Measurements from ENCODE around the gene GAS6. TPM values are rescaled to one million over a fixed set of nuclear protein-coding genes. Genes with fewer than 3 reads are reported as not detected.

Gene GAS6
- total and polyA plus RNA-seq, 9 of the 15 experiments (the other 6 are each of a cell fraction or from before 2014, with no cell fraction given), result 0.14 to 9.7 (median 4.7) TPM; not detected in 1

- Histone ChIP-seq H3K4me3 (no peak overlapping the region), H3K79me2 (ENCODE audit: control insufficient read depth, insufficient read depth, low read length) (peaks cover 9% of the 10 kb centered on the region; the same call in 2 of the 3 replicates), H3K36me3 (ENCODE audit: control insufficient read depth, insufficient read depth, low read length) (no peaks in the 10 kb centered on the region), H2AFZ (ENCODE audit: low read depth, low read length) (no peak overlapping the region), H3K9ac (ENCODE audit: insufficient read depth in 1 of 2, low read depth in 2 of 2, low read length in 2 of 2) (no peak overlapping the region), H3K27ac (ENCODE audit: extremely low read depth, low read depth, low read length) (no peak overlapping the region), H3K4me2 (ENCODE audit: insufficient read depth, low read length) (no peak overlapping the region), H3K27me3 (ENCODE audit: control insufficient read depth in 2 of 2, insufficient read depth in 2 of 2, low read length in 2 of 2) (no peaks in the 10 kb centered on the region), H3K9me3 (replicated peaks; ENCODE audit: control insufficient read depth, insufficient read depth, low read depth, low read length) (no peaks in the 10 kb centered on the region), H3K9me1 (ENCODE audit: control insufficient read depth, insufficient read depth, low read length) (no peaks in the 10 kb centered on the region), H4K20me1 (replicated peaks; ENCODE audit: control insufficient read depth, insufficient read depth, low read length) (no peaks in the 10 kb centered on the region), H3K4me1 (replicated peaks in 1 of 2; ENCODE audit: control insufficient read depth in 2 of 2, insufficient read depth in 2 of 2, low read length in 2 of 2) (peaks cover 23 to 35% of the 10 kb centered on the region in 2 experiments)
- ChIA-PET CTCF (ENCODE audit: low intra/inter-chr PET ratio) (no interaction called here), POLR2A (no interaction called here)
- ATAC-seq, result no peak
- intact Hi-C loops (cut with micrococcal nuclease), result no loop called here
- in situ Hi-C loops (cut with MboI), result no loop called here
- no peak for FAIRE-seq
- 36% methylated on average over 3 of the region's 3 CpGs for WGBS (ENCODE audit: insufficient coverage, low coverage, missing lambda C conversion rate)
- no TSS peak for BruUV-seq (replicated peaks)
- TF ChIP-seq, protein P1, sequence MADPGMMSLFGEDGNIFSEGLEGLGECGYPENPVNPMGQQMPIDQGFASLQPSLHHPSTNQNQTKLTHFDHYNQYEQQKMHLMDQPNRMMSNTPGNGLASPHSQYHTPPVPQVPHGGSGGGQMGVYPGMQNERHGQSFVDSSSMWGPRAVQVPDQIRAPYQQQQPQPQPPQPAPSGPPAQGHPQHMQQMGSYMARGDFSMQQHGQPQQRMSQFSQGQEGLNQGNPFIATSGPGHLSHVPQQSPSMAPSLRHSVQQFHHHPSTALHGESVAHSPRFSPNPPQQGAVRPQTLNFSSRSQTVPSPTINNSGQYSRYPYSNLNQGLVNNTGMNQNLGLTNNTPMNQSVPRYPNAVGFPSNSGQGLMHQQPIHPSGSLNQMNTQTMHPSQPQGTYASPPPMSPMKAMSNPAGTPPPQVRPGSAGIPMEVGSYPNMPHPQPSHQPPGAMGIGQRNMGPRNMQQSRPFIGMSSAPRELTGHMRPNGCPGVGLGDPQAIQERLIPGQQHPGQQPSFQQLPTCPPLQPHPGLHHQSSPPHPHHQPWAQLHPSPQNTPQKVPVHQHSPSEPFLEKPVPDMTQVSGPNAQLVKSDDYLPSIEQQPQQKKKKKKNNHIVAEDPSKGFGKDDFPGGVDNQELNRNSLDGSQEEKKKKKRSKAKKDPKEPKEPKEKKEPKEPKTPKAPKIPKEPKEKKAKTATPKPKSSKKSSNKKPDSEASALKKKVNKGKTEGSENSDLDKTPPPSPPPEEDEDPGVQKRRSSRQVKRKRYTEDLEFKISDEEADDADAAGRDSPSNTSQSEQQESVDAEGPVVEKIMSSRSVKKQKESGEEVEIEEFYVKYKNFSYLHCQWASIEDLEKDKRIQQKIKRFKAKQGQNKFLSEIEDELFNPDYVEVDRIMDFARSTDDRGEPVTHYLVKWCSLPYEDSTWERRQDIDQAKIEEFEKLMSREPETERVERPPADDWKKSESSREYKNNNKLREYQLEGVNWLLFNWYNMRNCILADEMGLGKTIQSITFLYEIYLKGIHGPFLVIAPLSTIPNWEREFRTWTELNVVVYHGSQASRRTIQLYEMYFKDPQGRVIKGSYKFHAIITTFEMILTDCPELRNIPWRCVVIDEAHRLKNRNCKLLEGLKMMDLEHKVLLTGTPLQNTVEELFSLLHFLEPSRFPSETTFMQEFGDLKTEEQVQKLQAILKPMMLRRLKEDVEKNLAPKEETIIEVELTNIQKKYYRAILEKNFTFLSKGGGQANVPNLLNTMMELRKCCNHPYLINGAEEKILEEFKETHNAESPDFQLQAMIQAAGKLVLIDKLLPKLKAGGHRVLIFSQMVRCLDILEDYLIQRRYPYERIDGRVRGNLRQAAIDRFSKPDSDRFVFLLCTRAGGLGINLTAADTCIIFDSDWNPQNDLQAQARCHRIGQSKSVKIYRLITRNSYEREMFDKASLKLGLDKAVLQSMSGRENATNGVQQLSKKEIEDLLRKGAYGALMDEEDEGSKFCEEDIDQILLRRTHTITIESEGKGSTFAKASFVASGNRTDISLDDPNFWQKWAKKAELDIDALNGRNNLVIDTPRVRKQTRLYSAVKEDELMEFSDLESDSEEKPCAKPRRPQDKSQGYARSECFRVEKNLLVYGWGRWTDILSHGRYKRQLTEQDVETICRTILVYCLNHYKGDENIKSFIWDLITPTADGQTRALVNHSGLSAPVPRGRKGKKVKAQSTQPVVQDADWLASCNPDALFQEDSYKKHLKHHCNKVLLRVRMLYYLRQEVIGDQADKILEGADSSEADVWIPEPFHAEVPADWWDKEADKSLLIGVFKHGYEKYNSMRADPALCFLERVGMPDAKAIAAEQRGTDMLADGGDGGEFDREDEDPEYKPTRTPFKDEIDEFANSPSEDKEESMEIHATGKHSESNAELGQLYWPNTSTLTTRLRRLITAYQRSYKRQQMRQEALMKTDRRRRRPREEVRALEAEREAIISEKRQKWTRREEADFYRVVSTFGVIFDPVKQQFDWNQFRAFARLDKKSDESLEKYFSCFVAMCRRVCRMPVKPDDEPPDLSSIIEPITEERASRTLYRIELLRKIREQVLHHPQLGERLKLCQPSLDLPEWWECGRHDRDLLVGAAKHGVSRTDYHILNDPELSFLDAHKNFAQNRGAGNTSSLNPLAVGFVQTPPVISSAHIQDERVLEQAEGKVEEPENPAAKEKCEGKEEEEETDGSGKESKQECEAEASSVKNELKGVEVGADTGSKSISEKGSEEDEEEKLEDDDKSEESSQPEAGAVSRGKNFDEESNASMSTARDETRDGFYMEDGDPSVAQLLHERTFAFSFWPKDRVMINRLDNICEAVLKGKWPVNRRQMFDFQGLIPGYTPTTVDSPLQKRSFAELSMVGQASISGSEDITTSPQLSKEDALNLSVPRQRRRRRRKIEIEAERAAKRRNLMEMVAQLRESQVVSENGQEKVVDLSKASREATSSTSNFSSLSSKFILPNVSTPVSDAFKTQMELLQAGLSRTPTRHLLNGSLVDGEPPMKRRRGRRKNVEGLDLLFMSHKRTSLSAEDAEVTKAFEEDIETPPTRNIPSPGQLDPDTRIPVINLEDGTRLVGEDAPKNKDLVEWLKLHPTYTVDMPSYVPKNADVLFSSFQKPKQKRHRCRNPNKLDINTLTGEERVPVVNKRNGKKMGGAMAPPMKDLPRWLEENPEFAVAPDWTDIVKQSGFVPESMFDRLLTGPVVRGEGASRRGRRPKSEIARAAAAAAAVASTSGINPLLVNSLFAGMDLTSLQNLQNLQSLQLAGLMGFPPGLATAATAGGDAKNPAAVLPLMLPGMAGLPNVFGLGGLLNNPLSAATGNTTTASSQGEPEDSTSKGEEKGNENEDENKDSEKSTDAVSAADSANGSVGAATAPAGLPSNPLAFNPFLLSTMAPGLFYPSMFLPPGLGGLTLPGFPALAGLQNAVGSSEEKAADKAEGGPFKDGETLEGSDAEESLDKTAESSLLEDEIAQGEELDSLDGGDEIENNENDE (IDR thresholded peaks at IDR 0.05; ENCODE audit: low read depth, low read length), result no peak
- TF ChIP-seq HEY1 (CRISPR knock-in tag; IDR thresholded peaks at IDR 0.05; ENCODE audit: borderline replicate concordance) (no peak), BACH1 (tag; IDR thresholded peaks at IDR 0.05) (no peak), SMARCA5 (IDR thresholded peaks at IDR 0.05) (no peak), SREBF2 (CRISPR knock-in tag; IDR thresholded peaks at IDR 0.05) (no peak), ZNF239 (CRISPR knock-in tag; IDR thresholded peaks at IDR 0.05) (no peak), CBX5 (IDR thresholded peaks at IDR 0.05; ENCODE audit: borderline replicate concordance, low read depth) (no peak)
- no peak for DNase-seq (ENCODE audit: extremely low read depth in 1 of 4, low spot score in 3 of 4)
These were observed 14.3 kb downstream of the GAS6 start for GRCh38 chr13:113849546-113849945.

Data from K562 (cell line).